NCI-H2107 (cell line): ENCODE data around the gene SLC6A5.
A peak's percentile ranks its signal among the peaks of the same experiment; 100 is the strongest.

Experiments
- DNase-seq: peaks from one replicate; lab custom pipeline; 2025; lab: John Stamatoyannopoulos, UW

The SLC6A5 gene

GRCh38 chr11:20669820-20670684 lies 70.6 kb downstream of the SLC6A5 start:
- DNase-seq, result no peak

- DNase-seq, result no peak
Observed at GRCh38 chr11:20670932-20671403, 71.6 kb downstream of the SLC6A5 start.

- DNase-seq, result peak; percentile 53
Observed at GRCh38 chr11:20671856-20672546, 72.6 kb downstream of the SLC6A5 start.

GRCh38 chr11:20672575-20672974 lies 73.2 kb downstream of the SLC6A5 start:
- no peak for DNase-seq

GRCh38 chr11:20676658-20677057 lies 77.2 kb downstream of the SLC6A5 start:
- DNase-seq, result no peak

GRCh38 chr11:20688761-20689160 lies 89.4 kb downstream of the SLC6A5 start:
- no peak for DNase-seq

GRCh38 chr11:20707876-20708275 lies 108.5 kb downstream of the SLC6A5 start:
- DNase-seq, result no peak
